Fibroblast of the aortic adventitia (primary cell): ENCODE results near the gene ECI1. TPM values are rescaled to one million over a fixed set of nuclear protein-coding genes. Genes with fewer than 3 reads are reported as not detected.

ENCODE experiments used
- DNase-seq: peaks from one replicate; pipeline ENCODE4 v3.0.0-alpha.2; 2010; ENCODE audit warnings: low read depth
- H3K4me3 ChIP-seq: 2 replicates; pipeline ENCODE4 v1.5.1; 2011; ENCODE audit warnings: low read depth, mild to moderate bottlenecking, control low read depth, low read length, moderate library complexity
- total RNA-seq: library from RNA; depleted of rRNA; stranded (reverse); fragments of >200 nt; gene quantifications from 2 replicates; pipeline ENCODE4 v1.2.3, GENCODE V29; 2012; ENCODE audit warnings: low replicate concordance
- TF ChIP-seq, protein P1 (sequence below): IDR thresholded peaks from 2 replicates; pipeline ENCODE4 v1.5.1; 2011; ENCODE audit warnings: mild to moderate bottlenecking, low read length, control low read depth, inconsistent platforms; ENCODE audit not compliant: insufficient read depth

The ECI1 gene
- total RNA-seq, 1 donor = 34.9 TPM

DNA sequence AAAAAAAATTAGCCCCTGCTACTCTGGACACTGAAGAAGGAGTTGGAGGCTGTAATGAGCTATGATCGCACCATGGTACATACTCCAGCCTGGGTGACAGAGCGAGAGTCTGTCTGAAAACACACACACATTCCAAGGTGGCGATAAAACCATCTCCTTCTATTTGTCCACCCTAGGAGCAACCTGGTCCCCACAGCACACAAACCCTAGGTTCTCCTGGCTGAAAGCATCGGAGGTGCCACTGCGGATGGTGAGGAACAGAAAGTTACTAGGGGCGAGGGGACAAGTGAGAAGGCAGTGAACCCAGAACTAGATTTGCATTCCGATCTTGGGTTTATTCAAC lies 1.4 kb upstream of the ECI1 start:
- TF ChIP-seq, protein P1, sequence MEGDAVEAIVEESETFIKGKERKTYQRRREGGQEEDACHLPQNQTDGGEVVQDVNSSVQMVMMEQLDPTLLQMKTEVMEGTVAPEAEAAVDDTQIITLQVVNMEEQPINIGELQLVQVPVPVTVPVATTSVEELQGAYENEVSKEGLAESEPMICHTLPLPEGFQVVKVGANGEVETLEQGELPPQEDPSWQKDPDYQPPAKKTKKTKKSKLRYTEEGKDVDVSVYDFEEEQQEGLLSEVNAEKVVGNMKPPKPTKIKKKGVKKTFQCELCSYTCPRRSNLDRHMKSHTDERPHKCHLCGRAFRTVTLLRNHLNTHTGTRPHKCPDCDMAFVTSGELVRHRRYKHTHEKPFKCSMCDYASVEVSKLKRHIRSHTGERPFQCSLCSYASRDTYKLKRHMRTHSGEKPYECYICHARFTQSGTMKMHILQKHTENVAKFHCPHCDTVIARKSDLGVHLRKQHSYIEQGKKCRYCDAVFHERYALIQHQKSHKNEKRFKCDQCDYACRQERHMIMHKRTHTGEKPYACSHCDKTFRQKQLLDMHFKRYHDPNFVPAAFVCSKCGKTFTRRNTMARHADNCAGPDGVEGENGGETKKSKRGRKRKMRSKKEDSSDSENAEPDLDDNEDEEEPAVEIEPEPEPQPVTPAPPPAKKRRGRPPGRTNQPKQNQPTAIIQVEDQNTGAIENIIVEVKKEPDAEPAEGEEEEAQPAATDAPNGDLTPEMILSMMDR = no peak

DNA sequence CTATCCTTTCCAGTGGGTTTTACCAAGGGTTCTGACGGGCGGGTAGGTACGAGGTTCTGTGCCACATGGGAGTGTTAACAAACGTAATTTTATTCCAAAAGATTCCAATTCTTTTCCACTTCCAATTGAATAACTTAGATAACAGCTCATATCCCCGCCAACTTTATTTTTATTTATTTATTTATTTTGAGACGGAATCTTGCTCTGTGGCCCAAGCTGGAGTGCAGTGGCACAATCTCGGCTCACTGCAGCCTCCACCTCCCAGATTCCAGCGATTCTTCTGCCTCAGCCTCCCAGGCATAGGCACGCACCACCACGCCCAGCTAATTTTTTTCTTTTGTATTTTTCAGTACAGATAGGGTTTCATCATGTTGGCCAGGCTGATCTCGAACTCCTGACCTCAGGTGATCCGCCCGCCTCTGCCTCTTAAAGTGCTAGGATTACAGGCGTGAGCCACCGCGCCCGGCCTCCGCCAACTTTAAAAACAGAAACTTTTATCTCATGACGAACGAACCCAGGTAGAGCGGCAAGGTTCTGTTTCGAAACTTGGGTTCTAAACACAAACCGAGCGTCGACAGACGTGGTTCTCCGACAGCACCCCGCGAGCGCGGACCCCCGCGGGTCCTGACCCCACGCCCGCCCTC lies 613 bp downstream of the ECI1 start:
- DNase-seq = peak; percentile 55
- TF ChIP-seq, protein P1 = no peak
- peak overlapping the region; percentile 67 for H3K4me3 ChIP-seq

More for the DNA sequence above, 1.4 kb upstream of the ECI1 start:
- no peak overlapping the region for H3K4me3 ChIP-seq
- no peak for DNase-seq

DNA sequence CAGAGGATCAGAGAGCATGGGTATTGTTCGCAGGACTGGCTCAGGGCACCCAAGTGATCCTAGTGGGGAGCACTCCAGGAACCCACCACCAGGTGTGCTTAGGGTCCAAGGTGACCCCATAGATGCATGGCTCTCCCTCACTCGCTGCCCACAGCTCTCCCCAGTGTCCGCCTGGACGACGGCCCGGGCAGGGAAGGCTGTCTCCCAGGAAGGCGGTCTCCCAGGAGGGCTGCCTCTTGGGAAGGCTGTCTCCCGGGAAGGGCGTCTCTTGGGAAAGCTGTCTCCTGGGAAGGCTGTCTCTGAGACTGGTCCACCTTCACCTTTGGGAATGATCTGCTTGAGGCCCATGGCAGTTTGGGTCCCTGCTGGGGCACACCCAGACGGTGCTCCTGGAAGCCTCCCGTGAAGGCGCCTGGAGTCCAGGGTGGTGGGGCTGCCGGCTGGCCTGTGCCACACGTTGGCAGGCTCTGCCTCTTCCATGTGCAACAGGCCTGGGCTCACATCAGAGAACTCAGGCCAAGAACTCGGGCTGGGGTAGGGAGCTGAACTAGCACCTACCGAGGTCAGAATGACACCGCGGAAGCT lies 5.0 kb downstream of the ECI1 start:
- H3K4me3 ChIP-seq = no peak overlapping the region
- no peak for DNase-seq
- TF ChIP-seq, protein P1 = no peak

DNA sequence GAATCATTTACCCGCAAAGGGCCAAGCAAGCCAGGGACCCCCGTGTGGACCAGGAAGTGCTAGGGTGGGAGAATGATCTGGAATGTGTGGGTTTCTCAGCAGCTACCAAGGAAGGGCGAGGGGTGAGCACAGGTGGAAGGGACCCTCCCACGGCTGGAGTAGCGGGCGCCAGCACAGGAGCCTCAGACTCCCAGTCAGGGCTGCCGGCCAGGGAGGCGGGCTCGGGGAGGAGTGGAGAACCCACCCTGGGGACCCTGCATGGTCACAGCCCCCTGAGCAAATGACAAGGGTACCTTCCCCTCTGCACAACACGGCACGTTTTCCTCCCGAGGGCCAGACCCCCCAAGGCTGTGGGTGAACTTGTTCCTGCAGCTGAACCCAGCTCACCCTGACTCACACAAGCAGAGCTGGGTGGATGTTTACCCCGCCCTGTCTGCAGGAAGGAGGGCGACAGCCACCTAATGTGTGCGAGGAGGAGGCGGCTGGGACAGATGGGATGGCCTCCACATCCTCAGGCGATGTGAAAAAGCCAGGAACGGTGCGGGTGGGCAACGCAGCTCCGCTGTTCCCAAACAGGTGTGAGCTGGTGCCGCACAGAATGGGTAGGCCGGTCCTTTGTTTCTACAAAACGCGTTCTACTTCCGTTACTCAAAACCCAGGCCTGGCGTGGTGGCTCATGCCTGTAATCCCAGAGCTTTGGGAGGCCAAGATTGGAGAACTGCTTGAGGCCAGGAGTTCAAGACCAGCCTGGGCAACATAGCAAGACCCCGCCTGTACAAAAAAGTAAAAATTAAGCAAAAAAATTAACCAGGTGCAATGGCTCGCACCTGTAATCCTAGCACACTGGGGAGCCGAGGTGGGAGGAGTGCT lies 6.2 kb downstream of the ECI1 start:
- H3K4me3 ChIP-seq = no peak overlapping the region
- TF ChIP-seq, protein P1 = no peak
- no peak for DNase-seq

DNA sequence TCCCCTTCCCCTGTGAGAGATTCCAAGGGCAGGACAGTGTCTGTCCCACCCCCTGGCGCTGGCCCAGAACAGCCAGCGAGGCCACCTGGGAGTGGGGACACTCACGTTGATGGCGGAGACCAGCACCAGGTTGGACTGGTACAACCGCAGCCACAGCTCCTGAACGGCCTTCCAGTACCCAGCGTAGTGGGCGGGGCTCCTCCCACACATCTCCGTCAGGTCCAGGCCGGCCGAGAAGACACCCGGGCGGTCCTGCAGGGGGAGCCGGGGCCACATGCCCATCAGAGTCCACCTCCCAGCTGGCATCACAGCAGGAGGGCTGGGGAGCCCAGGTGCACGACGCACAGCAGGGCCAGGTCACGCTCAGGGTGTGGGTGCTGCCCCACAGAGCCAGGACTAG lies 7.1 kb downstream of the ECI1 start:
- H3K4me3 ChIP-seq = no peak overlapping the region
- TF ChIP-seq, protein P1 = no peak
- no peak for DNase-seq

DNA sequence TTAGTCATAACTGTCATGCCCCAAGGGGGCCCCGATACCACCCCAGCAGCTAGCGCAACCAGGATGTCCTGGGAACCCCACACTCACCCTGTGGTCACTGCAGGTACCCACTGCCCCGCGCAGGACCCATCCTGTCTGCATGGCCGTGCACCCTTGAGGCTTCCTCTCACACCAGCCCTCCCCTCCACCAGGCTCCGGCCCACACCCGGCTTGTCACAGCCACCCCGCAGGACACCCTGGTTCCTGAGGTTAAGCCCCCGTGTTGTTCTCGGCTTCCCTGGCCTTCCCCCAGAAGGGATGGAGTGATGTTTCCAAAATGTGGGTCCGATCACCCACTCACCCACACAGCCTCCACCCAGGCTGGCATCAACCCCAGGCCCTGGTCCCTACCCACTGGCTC lies 7.6 kb downstream of the ECI1 start:
- TF ChIP-seq, protein P1 = no peak
- no peak overlapping the region for H3K4me3 ChIP-seq
- no peak for DNase-seq
